Neural progenitor cell (in vitro differentiated cells): ENCODE measurements around the gene PDZD4.

Source experiments
- EZH2phosphoT487 ChIP-seq: fragments of 200-600 bp; sonication (generic); IDR thresholded peaks from 2 replicates; pipeline ENCODE4 v1.6.1; 2017; ENCODE audit warnings: antibody characterized with exemption
- TF ChIP-seq, protein P1 (sequence below): fragments of 200-600 bp; sonication (generic); IDR thresholded peaks from 2 replicates; pipeline ENCODE4 v1.5.1; 2017; ENCODE audit warnings: antibody characterized with exemption, mild to moderate bottlenecking

DNA sequence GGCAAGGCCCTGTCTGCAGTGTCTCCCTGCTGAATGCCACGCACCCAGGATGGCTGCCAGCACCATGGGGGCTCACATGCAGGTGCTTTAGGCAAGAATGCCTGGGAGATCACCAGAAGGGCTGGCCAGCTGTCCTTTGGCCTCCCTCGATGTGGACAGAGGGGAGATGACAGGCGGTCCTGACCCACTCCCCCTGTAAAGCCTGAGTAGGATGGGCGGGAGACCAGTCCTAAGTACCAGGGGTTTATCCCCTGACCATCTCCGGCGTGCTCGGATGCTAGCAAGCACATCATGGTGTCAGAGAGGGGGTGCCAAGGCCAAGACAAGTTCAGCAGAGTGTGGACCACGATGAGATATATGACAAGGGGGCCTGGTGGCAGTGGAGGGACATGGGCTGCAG, 5.3 kb downstream of the PDZD4 start:
- TF ChIP-seq, protein P1, sequence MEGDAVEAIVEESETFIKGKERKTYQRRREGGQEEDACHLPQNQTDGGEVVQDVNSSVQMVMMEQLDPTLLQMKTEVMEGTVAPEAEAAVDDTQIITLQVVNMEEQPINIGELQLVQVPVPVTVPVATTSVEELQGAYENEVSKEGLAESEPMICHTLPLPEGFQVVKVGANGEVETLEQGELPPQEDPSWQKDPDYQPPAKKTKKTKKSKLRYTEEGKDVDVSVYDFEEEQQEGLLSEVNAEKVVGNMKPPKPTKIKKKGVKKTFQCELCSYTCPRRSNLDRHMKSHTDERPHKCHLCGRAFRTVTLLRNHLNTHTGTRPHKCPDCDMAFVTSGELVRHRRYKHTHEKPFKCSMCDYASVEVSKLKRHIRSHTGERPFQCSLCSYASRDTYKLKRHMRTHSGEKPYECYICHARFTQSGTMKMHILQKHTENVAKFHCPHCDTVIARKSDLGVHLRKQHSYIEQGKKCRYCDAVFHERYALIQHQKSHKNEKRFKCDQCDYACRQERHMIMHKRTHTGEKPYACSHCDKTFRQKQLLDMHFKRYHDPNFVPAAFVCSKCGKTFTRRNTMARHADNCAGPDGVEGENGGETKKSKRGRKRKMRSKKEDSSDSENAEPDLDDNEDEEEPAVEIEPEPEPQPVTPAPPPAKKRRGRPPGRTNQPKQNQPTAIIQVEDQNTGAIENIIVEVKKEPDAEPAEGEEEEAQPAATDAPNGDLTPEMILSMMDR: no peak
- TF ChIP-seq EZH2phosphoT487: no peak
